ENCODE results near the gene ZNF597. TPM values are rescaled to one million over a fixed set of nuclear protein-coding genes. Genes with fewer than 3 reads are reported as not detected.

Gene ZNF597
- total RNA-seq, 2 experiments from 2014 or later: 1.9 to 2.1 TPM

GRCh38 chr16:3458852-3459361 is 15.6 kb upstream of the ZNF597 start:
- Histone ChIP-seq H3K9me3 (ENCODE audit: low read length) (no peaks in the 10 kb centered on the region), H4K20me1 (ENCODE audit: insufficient read depth, low read length) (peaks cover 11% of the 10 kb centered on the region; the same call in 1 of the 2 replicates), H3K4me1 (ENCODE audit: insufficient read depth, low read length, poor library complexity, severe bottlenecking) (peaks cover 43% of the 10 kb centered on the region), H3K27ac (ENCODE audit: low read depth, low read length, poor library complexity, severe bottlenecking) (peak overlapping the region; percentile 45), H3K9me2 (ENCODE audit: insufficient read depth, low read length) (no peaks in the 10 kb centered on the region), H3K4me2 (ENCODE audit: low read length) (peak overlapping the region; percentile 97), H3K36me3 (ENCODE audit: insufficient read depth, low read length) (no peaks in the 10 kb centered on the region), H3K79me2 (ENCODE audit: insufficient read depth, low read depth, low read length) (peaks cover 56% of the 10 kb centered on the region), H2AFZ (ENCODE audit: low read length) (peak overlapping the region; percentile 11; the same call in 1 of the 2 replicates), H3K4me3 (ENCODE audit: low read depth, low read length, poor library complexity, severe bottlenecking) (peak overlapping the region; percentile 98)
- intact Hi-C loops (cut with micrococcal nuclease; ENCODE audit: unreplicated experiment): loop anchor here (2.0 to 5.0 kb wide), 3 partner anchors 42 to 177 kb away; partner anchors contain the start of genes CLUAP1, ZNF174, ZNF263 and ZSCAN32
- peak; percentile 42 for DNase-seq (ENCODE audit: low spot score)
- BruUV-seq (replicated peaks): no TSS peak
- no peak for TF ChIP-seq CTCF (conservative IDR thresholded peaks at IDR 0.05; ENCODE audit: low read length)
- no peak for TF ChIP-seq EZH2phosphoT487 (IDR thresholded peaks at IDR 0.05; ENCODE audit: borderline replicate concordance, low read depth, low read length)
- ChIA-PET POLR2A (no interaction called here), CTCF (ENCODE audit: unreplicated experiment) (no interaction called here)

GRCh38 chr16:3458278-3458851 is 15.1 kb upstream of the ZNF597 start:
- intact Hi-C loops (cut with micrococcal nuclease; ENCODE audit: unreplicated experiment): loop anchor here (2.0 to 5.0 kb wide), 3 partner anchors 42 to 176 kb away; partner anchors contain the start of genes CLUAP1, ZNF174, ZNF263 and ZSCAN32
- DNase-seq (ENCODE audit: low spot score): peak; percentile 29
- no TSS peak for BruUV-seq (replicated peaks)
- H3K27ac ChIP-seq (ENCODE audit: low read depth, low read length, poor library complexity, severe bottlenecking): peak overlapping the region; percentile 45
- TF ChIP-seq CTCF (conservative IDR thresholded peaks at IDR 0.05; ENCODE audit: low read length) (no peak), EZH2phosphoT487 (IDR thresholded peaks at IDR 0.05; ENCODE audit: borderline replicate concordance, low read depth, low read length) (no peak)
- no peaks in the 10 kb centered on the region for H3K36me3 ChIP-seq (ENCODE audit: insufficient read depth, low read length)
- H3K79me2 ChIP-seq (ENCODE audit: insufficient read depth, low read depth, low read length): peaks cover 51% of the 10 kb centered on the region
- H3K9me3 ChIP-seq (ENCODE audit: low read length): no peaks in the 10 kb centered on the region
- ChIA-PET CTCF (ENCODE audit: unreplicated experiment) (no interaction called here), POLR2A (no interaction called here)
- H2AFZ ChIP-seq (ENCODE audit: low read length): peak overlapping the region; percentile 11; the same call in 1 of the 2 replicates
- peak overlapping the region; percentile 97 for H3K4me2 ChIP-seq (ENCODE audit: low read length)
- H3K9me2 ChIP-seq (ENCODE audit: insufficient read depth, low read length): no peaks in the 10 kb centered on the region
- H3K4me3 ChIP-seq (ENCODE audit: low read depth, low read length, poor library complexity, severe bottlenecking): peak overlapping the region; percentile 98
- H4K20me1 ChIP-seq (ENCODE audit: insufficient read depth, low read length): peaks cover 11% of the 10 kb centered on the region; the same call in 1 of the 2 replicates
- peaks cover 43% of the 10 kb centered on the region for H3K4me1 ChIP-seq (ENCODE audit: insufficient read depth, low read length, poor library complexity, severe bottlenecking)
